Stimulated activated CD4-positive, alpha-beta T cell treated with anti-CD3 and anti-CD28 coated beads, Interleukin-12 subunit alpha, Interleukin-12 subunit beta, amount 100 ng/mL, for 48 hours (primary cell): Measurements from ENCODE around the gene AMDHD1.

ENCODE experiments used
- DNase-seq, 3 donors: peaks; one replicate each; pipeline ENCODE4 v3.0.0-alpha.2; 2020; ENCODE audit warnings: low read depth in 2 of 3, low spot score in 1 of 3

The AMDHD1 gene

GRCh38 chr12:95943330-95943842 lies at the start of gene AMDHD1:
Gene AMDHD1 (plus strand): TSS chr12:95943331. CDS start chr12:95943399, 68 bp downstream.
- peak; percentile 28 to 44 (median 33) for DNase-seq

DNA sequence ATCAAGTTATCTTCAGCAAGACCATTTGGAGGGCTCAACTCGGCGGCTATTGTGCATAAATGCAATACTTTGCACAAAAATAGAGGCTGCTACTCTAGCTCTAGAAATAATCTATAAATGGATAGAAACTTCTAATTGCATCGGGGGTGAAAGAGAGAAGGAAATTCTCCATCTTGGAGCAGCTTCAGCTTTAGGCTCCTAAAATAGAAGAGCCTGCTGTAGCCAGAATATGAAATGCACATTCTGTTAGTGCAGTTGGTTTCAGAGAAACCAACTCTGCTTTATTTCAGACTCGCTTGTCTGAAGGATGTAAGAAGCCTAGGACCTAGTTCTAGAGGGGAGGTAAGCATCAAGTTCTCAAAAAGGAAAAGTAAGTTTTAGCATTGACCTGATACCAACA lies 46.3 kb upstream of the AMDHD1 start:
- DNase-seq = no peak

GRCh38 chr12:95898081-95898480 lies 45.0 kb upstream of the AMDHD1 start:
- no peak for DNase-seq

GRCh38 chr12:95908573-95908972 lies 34.6 kb upstream of the AMDHD1 start:
- no peak for DNase-seq

GRCh38 chr12:95909871-95910270 lies 33.3 kb upstream of the AMDHD1 start:
- no peak for DNase-seq

GRCh38 chr12:95918194-95918993 lies 24.7 kb upstream of the AMDHD1 start:
- DNase-seq = peak in 2 of 3 donors; percentile 10 to 50

DNA sequence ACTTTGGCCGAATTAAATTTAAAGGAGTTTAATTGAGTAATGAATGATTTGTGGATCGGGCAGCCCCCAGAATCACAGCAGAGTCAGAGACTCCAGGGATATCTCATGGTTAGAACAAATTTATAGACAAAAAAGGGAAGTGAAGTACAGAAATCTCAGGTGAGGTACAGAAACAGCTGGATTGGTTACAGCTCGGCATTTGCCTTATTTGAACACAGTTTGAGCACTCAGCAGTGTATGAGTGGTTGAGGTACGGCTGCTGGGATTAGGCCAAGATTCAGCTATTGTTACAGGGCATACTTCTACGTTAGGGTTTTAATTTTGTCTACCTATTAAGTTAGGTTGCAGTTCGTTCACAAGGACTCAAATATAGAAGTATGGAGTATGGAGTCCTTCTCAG lies 24.0 kb upstream of the AMDHD1 start:
- DNase-seq = no peak

GRCh38 chr12:95922231-95922630 lies 20.9 kb upstream of the AMDHD1 start:
- DNase-seq = no peak

DNA sequence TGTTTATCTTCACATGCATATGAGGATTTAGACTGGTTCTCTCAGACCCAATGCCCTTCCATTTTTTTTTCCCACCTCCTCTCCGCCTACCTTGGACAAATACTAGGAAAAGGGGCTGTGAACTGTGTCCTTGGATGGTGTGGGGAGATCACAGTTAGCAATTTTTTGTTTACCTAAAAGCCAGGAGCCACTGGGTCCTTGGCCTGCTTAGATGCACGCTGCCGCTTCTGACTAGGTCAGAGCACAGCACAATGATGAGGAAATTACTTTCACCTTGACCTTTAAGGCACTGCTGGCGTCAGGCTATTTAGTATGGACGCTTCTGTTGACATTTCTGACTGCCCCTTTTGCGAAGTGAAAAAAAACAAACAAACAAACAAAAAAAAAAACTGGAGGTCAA lies 2.6 kb upstream of the AMDHD1 start:
- DNase-seq = no peak

DNA sequence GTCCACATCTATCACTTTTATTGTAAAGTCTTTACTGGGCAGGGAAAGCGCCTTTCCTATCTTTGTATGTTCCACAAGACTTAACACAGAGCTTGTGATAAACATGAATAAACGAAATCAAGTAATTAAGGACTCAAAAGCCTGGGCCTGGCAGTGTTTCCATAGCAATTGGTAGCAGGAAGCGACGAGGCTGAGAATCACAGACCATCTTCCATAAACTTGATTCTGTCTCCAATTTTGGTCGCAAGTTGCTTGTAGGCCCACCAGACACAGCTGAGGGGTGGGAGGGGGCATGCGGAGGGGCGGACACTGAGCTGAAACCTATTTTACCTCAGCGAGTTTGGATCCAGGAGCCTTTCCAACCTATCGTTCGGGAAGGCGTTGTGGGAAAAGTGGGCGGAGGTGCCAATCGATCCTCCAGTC lies 1.0 kb upstream of the AMDHD1 start:
- peak in 1 of 3 donors; percentile 10 for DNase-seq

- DNase-seq = peak; percentile 74 to 79 (median 78)
Measured at GRCh38 chr12:95942524-95943329, 404 bp upstream of the AMDHD1 start, which contains the start of gene CCDC38. Gene CCDC38 (minus strand): TSS chr12:95942614. CDS start chr12:95936509, 6,105 bp downstream.

- no peak for DNase-seq
Measured at GRCh38 chr12:95944108-95944704, 1.1 kb downstream of the AMDHD1 start.

DNA sequence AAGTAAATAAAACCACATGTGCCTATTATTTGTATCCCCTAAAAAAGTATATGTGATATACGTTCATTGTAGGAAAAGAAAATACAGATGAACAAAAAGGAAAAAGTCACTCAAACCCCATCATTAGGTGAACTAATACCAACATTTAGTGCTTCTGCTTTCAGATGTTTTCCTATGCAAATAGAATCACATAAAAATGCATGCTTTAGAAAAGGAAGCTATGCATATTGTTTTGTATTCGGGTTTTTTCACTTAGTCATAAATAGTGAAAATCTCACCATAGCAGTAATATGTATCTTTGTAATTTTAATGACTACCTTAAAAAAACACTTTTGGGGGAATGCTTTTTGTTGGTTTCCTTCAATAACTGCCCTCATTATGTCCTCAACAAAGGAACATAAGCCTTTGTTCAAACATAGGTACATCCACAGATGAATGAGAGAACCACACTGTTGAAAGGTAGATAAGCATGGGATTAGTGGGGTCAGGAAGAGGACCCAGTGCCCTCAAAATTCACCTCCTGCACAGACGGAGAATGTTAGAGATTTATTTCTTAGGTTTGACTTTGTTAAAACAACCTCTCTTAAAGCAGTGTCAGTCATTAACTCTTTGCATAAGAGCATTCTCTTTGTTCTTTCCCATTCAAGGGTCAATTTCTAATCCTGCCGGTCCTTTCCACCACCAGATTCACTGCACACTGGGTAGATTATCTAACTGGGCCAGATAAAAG lies 6.5 kb downstream of the AMDHD1 start:
- no peak for DNase-seq

DNA sequence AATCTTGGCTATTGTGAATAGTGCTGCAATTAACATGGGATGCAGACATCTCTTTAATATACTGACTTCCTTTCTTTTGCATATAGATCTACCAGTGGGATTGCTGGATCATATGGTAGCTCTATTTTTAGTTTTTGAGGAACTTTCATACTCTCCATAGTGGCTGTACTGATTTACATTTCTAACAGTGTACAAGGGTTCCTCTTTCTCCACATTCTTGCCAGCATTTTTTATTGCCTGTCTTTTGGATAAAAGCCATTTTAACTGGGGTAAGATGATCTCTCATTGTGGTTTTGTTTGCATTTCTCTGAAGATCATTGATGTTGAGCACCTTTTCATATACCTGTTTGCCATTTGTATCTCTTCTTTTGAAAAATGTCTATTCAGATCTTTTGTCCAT lies 8.4 kb downstream of the AMDHD1 start:
- DNase-seq = no peak

DNA sequence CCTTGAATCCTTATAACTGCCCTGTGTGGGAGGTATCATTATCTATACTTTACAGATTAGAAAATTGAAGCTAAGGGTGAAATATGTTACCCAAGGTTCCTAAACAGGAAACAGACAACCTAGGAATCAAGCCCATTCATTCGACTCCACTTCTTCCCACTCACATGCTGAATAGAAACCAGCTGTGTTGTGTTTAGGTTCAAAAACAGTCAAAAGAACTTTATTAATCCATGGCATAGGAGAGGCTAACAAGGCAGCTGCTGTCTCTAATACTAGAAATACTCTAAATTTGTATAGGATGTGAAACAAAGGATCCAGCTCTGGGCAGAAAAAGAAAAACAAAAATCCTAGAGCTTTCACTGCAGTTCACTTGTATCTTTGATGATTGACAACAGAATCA lies 9.9 kb downstream of the AMDHD1 start:
- no peak for DNase-seq

GRCh38 chr12:95955549-95956159 lies 12.5 kb downstream of the AMDHD1 start:
- no peak for DNase-seq

GRCh38 chr12:95956557-95957145 lies 13.5 kb downstream of the AMDHD1 start:
- no peak for DNase-seq

DNA sequence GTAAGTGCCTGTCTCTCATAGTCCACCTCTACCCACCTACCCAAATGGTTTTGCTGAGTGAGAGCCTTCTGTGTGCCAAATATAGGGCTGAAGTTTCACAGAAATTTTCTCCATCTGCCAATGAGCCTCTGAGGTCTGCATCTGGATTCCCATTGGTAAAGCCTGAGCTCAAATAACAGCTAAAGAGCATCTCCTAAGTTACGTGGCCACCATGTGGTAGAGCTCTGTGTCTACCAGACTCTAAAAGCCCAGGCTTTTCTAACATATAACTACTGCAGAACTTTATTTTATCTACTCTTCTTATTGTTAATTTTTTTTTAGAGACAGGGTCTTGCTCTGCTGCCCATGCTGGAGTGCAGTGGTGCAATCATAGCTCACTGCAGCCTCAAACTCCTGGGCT lies 16.0 kb downstream of the AMDHD1 start:
- no peak for DNase-seq

- no peak for DNase-seq
Measured at GRCh38 chr12:95960241-95960640, 17.1 kb downstream of the AMDHD1 start.

DNA sequence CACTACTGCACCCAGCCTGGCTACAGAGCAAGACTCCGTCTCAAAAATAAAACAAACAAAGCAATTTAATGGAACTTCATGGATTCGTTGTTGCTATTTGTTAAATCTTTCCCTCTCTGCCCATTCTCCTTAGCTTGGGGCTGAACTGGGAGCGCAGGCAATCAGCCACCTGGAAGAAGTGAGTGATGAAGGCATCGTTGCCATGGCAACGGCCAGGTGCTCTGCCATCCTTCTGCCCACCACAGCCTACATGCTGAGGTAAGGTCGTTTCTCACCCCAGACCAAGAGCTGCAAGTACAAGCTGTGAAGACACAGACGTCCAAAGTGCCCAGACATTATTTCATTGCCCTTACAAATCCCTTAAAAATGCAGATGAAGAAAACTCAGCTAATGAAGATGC lies 19.1 kb downstream of the AMDHD1 start:
- no peak for DNase-seq
